Activated CD4-positive, alpha-beta T cell treated with anti-CD3 and anti-CD28 coated beads for 1 hour (primary cell): ENCODE results near the gene UVRAG.
A peak's percentile ranks its signal among the peaks of the same experiment; 100 is the strongest.

Source experiments
- DNase-seq: peaks from one replicate; pipeline ENCODE4 v3.0.0-alpha.2; 2020

The UVRAG gene

GRCh38 chr11:75814677-75815344, at the start of gene UVRAG:
UVRAG (plus strand) TSS chr11:75815210; CDS start chr11:75815408, 198 bp downstream.
- DNase-seq: peak; percentile 95

GRCh38 chr11:75766443-75767227, 48.4 kb upstream of the UVRAG start:
- no peak for DNase-seq

GRCh38 chr11:75767228-75767572, 47.8 kb upstream of the UVRAG start:
- DNase-seq: no peak

- no peak for DNase-seq
These were observed 47.3 kb upstream of the UVRAG start for GRCh38 chr11:75767793-75768111.

GRCh38 chr11:75768112-75768908, 46.7 kb upstream of the UVRAG start, which contains the start of gene DGAT2:
DGAT2 (plus strand) TSS chr11:75768778; CDS start chr11:75768992, 214 bp downstream.
- peak; percentile 56 for DNase-seq

- no peak for DNase-seq
These were observed 45.9 kb upstream of the UVRAG start for GRCh38 chr11:75768909-75769771.

GRCh38 chr11:75770102-75770501, 44.9 kb upstream of the UVRAG start:
- no peak for DNase-seq

GRCh38 chr11:75771646-75772410, 43.2 kb upstream of the UVRAG start:
- no peak for DNase-seq

GRCh38 chr11:75773595-75774353, 41.2 kb upstream of the UVRAG start:
- no peak for DNase-seq

GRCh38 chr11:75775056-75775455, 40.0 kb upstream of the UVRAG start:
- DNase-seq: no peak

- no peak for DNase-seq
These were observed 38.5 kb upstream of the UVRAG start for GRCh38 chr11:75776546-75776945.

GRCh38 chr11:75777461-75778110, 37.4 kb upstream of the UVRAG start:
- no peak for DNase-seq

GRCh38 chr11:75778962-75779361, 36.0 kb upstream of the UVRAG start:
- DNase-seq: no peak

GRCh38 chr11:75779960-75780359, 35.0 kb upstream of the UVRAG start:
- no peak for DNase-seq

GRCh38 chr11:75780888-75781287, 34.1 kb upstream of the UVRAG start:
- DNase-seq: no peak

- DNase-seq: no peak
These were observed 33.7 kb upstream of the UVRAG start for GRCh38 chr11:75781296-75781695.

GRCh38 chr11:75781831-75782230, 33.2 kb upstream of the UVRAG start:
- DNase-seq: no peak

GRCh38 chr11:75782540-75783263, 32.3 kb upstream of the UVRAG start:
- DNase-seq: no peak

- no peak for DNase-seq
These were observed 31.5 kb upstream of the UVRAG start for GRCh38 chr11:75783416-75784084.
